Calu3 (cell line): ENCODE results near the gene GC. TPM values are rescaled to one million over a fixed set of nuclear protein-coding genes. Genes with fewer than 3 reads are reported as not detected.

ENCODE experiments used
- BruUV-seq: library from RNA; stranded (reverse); fragments of 400-500 nt; replicated peaks from 2 replicates; lab custom pipeline; 2021; lab: Mats Ljungman, UMichigan
- CTCF ChIA-PET: fragments of 300-600 bp; sonication (Branson Sonifier 250); formaldehyde crosslinking; loops from one replicate; lab custom pipeline; 2022; ENCODE audit warnings: antibody characterized with exemption; lab: Charles Lee
- DNase-seq: peaks from one replicate; pipeline ENCODE4 v3.0.0; 2022
- H3K27ac Mint-ChIP-seq: one replicate; pipeline ENCODE4 v1.8.0; 2022; ENCODE audit warnings: mixed read lengths; ENCODE audit not compliant: unreplicated experiment
- H3K27me3 Mint-ChIP-seq: one replicate; pipeline ENCODE4 v1.8.0; 2022; ENCODE audit warnings: mixed read lengths; ENCODE audit not compliant: unreplicated experiment
- H3K36me3 Mint-ChIP-seq: one replicate; pipeline ENCODE4 v1.8.0; 2022; ENCODE audit warnings: mild to moderate bottlenecking, moderate library complexity, mixed read lengths; ENCODE audit not compliant: insufficient read depth, unreplicated experiment
- H3K4me1 Mint-ChIP-seq: one replicate; pipeline ENCODE4 v1.8.0; 2022; ENCODE audit warnings: mild to moderate bottlenecking, low read depth, mixed read lengths; ENCODE audit not compliant: unreplicated experiment
- H3K4me3 Mint-ChIP-seq: one replicate; pipeline ENCODE4 v1.8.0; 2022; ENCODE audit warnings: mild to moderate bottlenecking, low read depth, moderate library complexity, mixed read lengths; ENCODE audit not compliant: unreplicated experiment
- H3K9me3 Mint-ChIP-seq: one replicate; pipeline ENCODE4 v1.8.0; 2022; ENCODE audit warnings: low read depth, mixed read lengths; ENCODE audit not compliant: unreplicated experiment
- CTCF ChIP-seq: fragments of 200-600 bp; IDR thresholded peaks from one replicate; pipeline ENCODE4 v1.8.0; 2022; ENCODE audit warnings: antibody characterized with exemption; ENCODE audit not compliant: unreplicated experiment
- intact Hi-C: fragments of 100-400 bp; cut with micrococcal nuclease; formaldehyde crosslinking; loops from one replicate; pipeline ENCODE4 v1.10.0; 2022; ENCODE audit not compliant: unreplicated experiment
- total RNA-seq: library from RNA; stranded (reverse); gene quantifications from 2 replicates; pipeline ENCODE4 v1.2.3, GENCODE V29; 2022

Gene GC
- total RNA-seq, 1 experiment from 2014 or later = 0.90 TPM

- no peaks in the 10 kb centered on the region for H3K4me1 Mint-ChIP-seq
- intact Hi-C loops = no loop called here
- no peak for DNase-seq
- TF ChIP-seq CTCF = no peak
- H3K36me3 Mint-ChIP-seq = no peaks in the 10 kb centered on the region
- no TSS peak for BruUV-seq
- no peaks in the 10 kb centered on the region for H3K27me3 Mint-ChIP-seq
- H3K9me3 Mint-ChIP-seq = peaks cover 2% of the 10 kb centered on the region
- H3K4me3 Mint-ChIP-seq = no peak overlapping the region
- H3K27ac Mint-ChIP-seq = no peak overlapping the region
- CTCF ChIA-PET = no interaction called here
Measured at GRCh38 chr4:71698141-71698540, 85.7 kb downstream of the GC start.

DNA sequence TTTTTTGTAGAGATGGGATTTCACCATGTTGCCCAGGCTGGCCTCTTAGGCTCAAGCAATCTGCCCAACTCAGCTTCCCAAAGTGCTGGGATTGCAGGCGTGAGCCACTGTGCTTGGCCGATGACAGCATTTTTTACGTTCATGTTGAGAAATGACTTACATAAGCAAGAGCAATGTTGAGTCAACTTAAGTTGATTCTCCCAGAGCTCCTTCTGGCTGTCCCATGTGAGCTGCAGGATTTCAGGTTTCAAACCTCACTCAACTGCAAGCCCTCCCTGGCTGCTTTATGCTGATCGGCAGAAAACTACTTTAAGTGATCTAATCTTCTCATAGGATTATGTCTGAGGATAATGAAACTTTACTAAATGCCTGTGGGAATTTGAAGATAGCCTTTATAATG, 86.8 kb downstream of the GC start:
- Mint-ChIP-seq H3K4me3 (no peak overlapping the region), H3K27ac (no peak overlapping the region), H3K36me3 (no peaks in the 10 kb centered on the region), H3K27me3 (no peaks in the 10 kb centered on the region), H3K9me3 (no peaks in the 10 kb centered on the region), H3K4me1 (no peaks in the 10 kb centered on the region)
- BruUV-seq = no TSS peak
- CTCF ChIA-PET = no interaction called here
- intact Hi-C loops = no loop called here
- no peak for DNase-seq
- no peak for TF ChIP-seq CTCF

DNA sequence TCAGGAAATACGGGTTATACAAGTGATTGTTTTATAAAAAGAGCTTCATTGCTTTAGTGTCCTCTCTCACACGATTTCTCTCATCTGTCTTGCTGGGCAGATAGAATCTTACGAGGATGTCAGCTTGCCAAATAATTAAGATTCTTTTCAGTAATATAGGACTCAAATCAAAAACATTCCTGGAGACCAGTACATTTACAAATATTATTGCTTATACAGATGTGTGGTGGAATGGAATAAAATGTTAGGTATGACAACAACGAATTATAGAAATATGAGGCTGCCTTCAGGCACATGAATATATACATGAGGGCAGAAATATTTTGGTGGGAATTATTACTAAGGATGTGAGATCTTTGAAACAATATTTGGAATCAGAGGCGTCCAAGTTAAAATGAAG, 88.9 kb downstream of the GC start:
- Mint-ChIP-seq H3K4me3 (no peak overlapping the region), H3K27me3 (no peaks in the 10 kb centered on the region), H3K9me3 (no peaks in the 10 kb centered on the region), H3K36me3 (no peaks in the 10 kb centered on the region), H3K4me1 (peaks cover 3% of the 10 kb centered on the region), H3K27ac (no peak overlapping the region)
- no peak for DNase-seq
- CTCF ChIA-PET = no interaction called here
- TF ChIP-seq CTCF = no peak
- BruUV-seq = no TSS peak
- intact Hi-C loops = no loop called here

DNA sequence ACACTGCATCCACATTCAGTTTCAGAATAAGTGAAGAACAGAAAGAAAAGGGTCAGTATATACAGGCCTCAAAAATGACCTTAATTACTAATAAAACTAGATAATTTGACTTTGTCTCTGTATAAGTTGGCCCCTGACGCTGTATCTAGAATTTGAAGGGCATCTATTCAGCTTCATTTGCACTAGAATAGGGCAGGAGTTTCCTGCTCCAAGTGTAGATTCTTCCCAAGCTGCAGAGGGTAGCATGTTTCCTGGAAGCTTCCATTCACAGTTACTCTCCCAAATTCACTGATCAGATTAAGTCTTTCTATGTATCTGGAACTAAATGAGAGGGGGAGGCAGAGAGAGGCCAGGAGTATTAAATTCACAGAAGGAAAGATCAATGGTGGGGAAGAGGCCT, 90.9 kb downstream of the GC start:
- no peak for DNase-seq
- H3K27ac Mint-ChIP-seq = no peak overlapping the region
- H3K4me3 Mint-ChIP-seq = no peak overlapping the region
- intact Hi-C loops = no loop called here
- H3K4me1 Mint-ChIP-seq = peaks cover 9% of the 10 kb centered on the region
- peaks cover 2% of the 10 kb centered on the region for H3K9me3 Mint-ChIP-seq
- no peak for TF ChIP-seq CTCF
- BruUV-seq = no TSS peak
- H3K27me3 Mint-ChIP-seq = no peaks in the 10 kb centered on the region
- H3K36me3 Mint-ChIP-seq = no peaks in the 10 kb centered on the region
- CTCF ChIA-PET = no interaction called here
